SK-N-SH (cell line): Measurements from ENCODE around the gene EIF3D. TPM values are rescaled to one million over a fixed set of nuclear protein-coding genes. Genes with fewer than 3 reads are reported as not detected.

Experiments used
- CTCF ChIA-PET: fragments of 300-600, 350-600 bp; formaldehyde crosslinking; extraction: SDS; loops from one replicate; lab custom pipeline; 2021; lab: Yijun Ruan, JAX
- POLR2A ChIA-PET: fragments of 350-600 bp; sonication (Branson Sonifier 250); formaldehyde crosslinking; extraction: SDS; loops from one replicate; lab custom pipeline; 2020; ENCODE audit warnings: antibody characterized with exemption, inconsistent platforms; lab: Yijun Ruan, JAX
- DNase-seq: peaks from one replicate; pipeline ENCODE4 v3.0.0; 2012
- H2AFZ ChIP-seq: fragments of 200-600 bp; sonication (generic); 2 replicates; pipeline ENCODE4 v1.8.1; 2016; ENCODE audit warnings: antibody characterized with exemption, mild to moderate bottlenecking, low read depth
- H3F3A ChIP-seq: fragments of 200-600 bp; sonication (generic); replicated peaks from 2 replicates; pipeline ENCODE3; 2016; ENCODE audit warnings: antibody characterized with exemption, mild to moderate bottlenecking; ENCODE audit not compliant: insufficient read depth
- H3K27ac ChIP-seq, 2 experiments: fragments of 200-500 bp in 1 of 2; fragments of 200-600 bp in 1 of 2; sonication (Bioruptor generic) in 1 of 2; sonication (generic), shearing (Covaris generic) in 1 of 2; 2 replicates each; pipeline versions ENCODE4 v1.5.1 to v1.6.1; 2014 to 2016; ENCODE audit warnings: low read depth in 2 of 2, inconsistent platforms in 1 of 2, low read length in 1 of 2, mild to moderate bottlenecking in 1 of 2, mixed read lengths in 1 of 2
- H3K27me3 ChIP-seq: fragments of 200-600 bp; sonication (generic), shearing (Covaris generic); 2 replicates; pipeline ENCODE4 v1.6.1; 2016; ENCODE audit warnings: mixed run types; ENCODE audit not compliant: insufficient read depth
- H3K36me3 ChIP-seq, 2 experiments: fragments of 200-500 bp in 1 of 2; fragments of 200-600 bp in 1 of 2; sonication (Bioruptor generic) in 1 of 2; sonication (generic) in 1 of 2; replicated peaks in 1 of 2; 2 replicates each; pipeline versions ENCODE3 to v1.5.1; 2014 to 2016; ENCODE audit warnings: low read length in 1 of 2, mild to moderate bottlenecking in 1 of 2; ENCODE audit not compliant: insufficient read depth in 2 of 2, control insufficient read depth in 1 of 2
- H3K4me1 ChIP-seq, 2 experiments: fragments of 200-500 bp in 1 of 2; fragments of 200-600 bp in 1 of 2; sonication (Bioruptor generic) in 1 of 2; sonication (generic), shearing (Covaris generic) in 1 of 2; 2 replicates each; pipeline versions ENCODE4 v1.5.1 to v1.6.1; 2014 to 2016; ENCODE audit warnings: low read depth in 1 of 2, low read length in 1 of 2, mixed run types in 1 of 2; ENCODE audit not compliant: insufficient read depth in 2 of 2, control insufficient read depth in 1 of 2
- H3K4me2 ChIP-seq: fragments of 200-600 bp; sonication (generic), shearing (Covaris generic); 2 replicates; pipeline ENCODE4 v1.6.1; 2017; ENCODE audit warnings: mixed run types
- H3K4me3 ChIP-seq, 2 experiments: fragments of 200-500 bp in 1 of 2; fragments of 200-600 bp in 1 of 2; sonication (Bioruptor generic) in 1 of 2; sonication (generic), shearing (Covaris generic) in 1 of 2; 2 replicates each; pipeline versions ENCODE4 v1.5.1 to v1.8.1; 2014 to 2016; ENCODE audit warnings: low read depth in 2 of 2, inconsistent platforms in 1 of 2, low read length in 1 of 2, mild to moderate bottlenecking in 1 of 2, mixed read lengths in 1 of 2, moderate library complexity in 1 of 2
- H3K79me2 ChIP-seq: fragments of 200-600 bp; sonication (generic); 2 replicates; pipeline ENCODE4 v1.8.1; 2017; ENCODE audit warnings: mild to moderate bottlenecking; ENCODE audit not compliant: insufficient read depth
- H3K9ac ChIP-seq: fragments of 200-600 bp; sonication (generic); 2 replicates; pipeline ENCODE4 v1.6.1; 2017; ENCODE audit warnings: mixed run types
- H3K9me2 ChIP-seq: fragments of 200-600 bp; sonication (generic); 2 replicates; pipeline ENCODE4 v1.6.1; 2017; ENCODE audit warnings: mixed run types
- H3K9me3 ChIP-seq: fragments of 200-600 bp; sonication (generic); 2 replicates; pipeline ENCODE4 v1.6.1; 2017; ENCODE audit warnings: mixed run types, mild to moderate bottlenecking, moderate library complexity
- H4K20me1 ChIP-seq: fragments of 200-600 bp; sonication (generic); 2 replicates; pipeline ENCODE4 v1.6.1; 2017; ENCODE audit warnings: mild to moderate bottlenecking, mixed run types; ENCODE audit not compliant: insufficient read depth
- FOXJ3 ChIP-seq: sonication (generic); formaldehyde crosslinking; IDR thresholded peaks from 2 replicates; pipeline ENCODE4 v1.5.1; 2020; ENCODE audit warnings: mild to moderate bottlenecking, missing genetic modification reagents
- FOXM1 ChIP-seq: IDR thresholded peaks from 2 replicates; pipeline ENCODE4 v1.4.0; 2012; ENCODE audit warnings: low read depth, mild to moderate bottlenecking
- GABPA ChIP-seq: IDR thresholded peaks from 2 replicates; pipeline ENCODE4 v1.4.0; 2012; ENCODE audit warnings: low read depth, mild to moderate bottlenecking
- GATA2 ChIP-seq: sonication (generic); formaldehyde crosslinking; IDR thresholded peaks from 2 replicates; pipeline ENCODE4 v1.5.0; 2020; ENCODE audit warnings: mild to moderate bottlenecking, missing genetic modification reagents
- MXI1 ChIP-seq: IDR thresholded peaks from 2 replicates; pipeline ENCODE4 v1.6.1; 2012; ENCODE audit warnings: mild to moderate bottlenecking, low read depth, low read length, improper control_type of control experiment
- NFIC ChIP-seq: IDR thresholded peaks from 2 replicates; pipeline ENCODE4 v1.4.0; 2012; ENCODE audit warnings: borderline replicate concordance
- POLR2AphosphoS5 ChIP-seq: IDR thresholded peaks from 2 replicates; pipeline ENCODE4 v1.6.1; 2012; ENCODE audit warnings: low read depth, low read length
- RAD21 ChIP-seq: IDR thresholded peaks from 2 replicates; pipeline ENCODE4 v1.6.1; 2012; ENCODE audit warnings: mild to moderate bottlenecking, low read length
- RFX5 ChIP-seq: IDR thresholded peaks from 2 replicates; pipeline ENCODE4 v1.6.1; 2012; ENCODE audit warnings: mild to moderate bottlenecking, improper control_type of control experiment, low read length
- SIN3A ChIP-seq: IDR thresholded peaks from 2 replicates; pipeline ENCODE4 v1.6.1; 2012; ENCODE audit warnings: low read depth, mild to moderate bottlenecking, low read length, moderate library complexity, borderline replicate concordance
- SMC3 ChIP-seq: IDR thresholded peaks from 2 replicates; pipeline ENCODE4 v1.6.1; 2012; ENCODE audit warnings: low read depth, low read length, improper control_type of control experiment
- TAF1 ChIP-seq: IDR thresholded peaks from 2 replicates; pipeline ENCODE4 v1.6.1; 2012; ENCODE audit warnings: low read depth, mild to moderate bottlenecking, low read length, moderate library complexity, borderline replicate concordance
- TEAD4 ChIP-seq: IDR thresholded peaks from 2 replicates; pipeline ENCODE4 v1.4.0; 2012; ENCODE audit warnings: mild to moderate bottlenecking, borderline replicate concordance; ENCODE audit not compliant: insufficient read depth
- YY1 ChIP-seq: IDR thresholded peaks from 2 replicates; pipeline ENCODE4 v1.4.0; 2012; ENCODE audit warnings: low read depth, mild to moderate bottlenecking
- WGBS: methylation state at CpG from one replicate; pipeline ENCODE4 v1.1.6; 2017; ENCODE audit warnings: low lambda C conversion rate; 5-methylcytosine and 5-hydroxymethylcytosine counted together
- polyA plus RNA-seq, 3 experiments: library from polyadenylated mRNA; depleted of rRNA; stranded (reverse); fragments of >200 nt; gene quantifications; 2 replicates each; pipeline ENCODE4 v1.2.3, GENCODE V29; 2012
- TF ChIP-seq, protein P1 (sequence below): IDR thresholded peaks from 2 replicates; pipeline ENCODE4; 2012
- TF ChIP-seq, protein P2 (sequence below): fragments of 200-600 bp; sonication (generic); IDR thresholded peaks from 2 replicates; pipeline ENCODE4 v1.6.1; 2017; ENCODE audit warnings: antibody characterized with exemption, mild to moderate bottlenecking, moderate library complexity
- TF ChIP-seq, protein P3 (sequence below): IDR thresholded peaks from 2 replicates; pipeline ENCODE4 v1.4.0; 2012; ENCODE audit warnings: low read depth
- TF ChIP-seq, protein P4 (sequence below): IDR thresholded peaks from 2 replicates; pipeline ENCODE4 v1.6.1; 2012; ENCODE audit warnings: mild to moderate bottlenecking, low read depth, low read length, moderate library complexity

Gene EIF3D
- polyA plus RNA-seq, 1 of the 3 experiments (the other 2 are of a cell fraction): 423 TPM

DNA sequence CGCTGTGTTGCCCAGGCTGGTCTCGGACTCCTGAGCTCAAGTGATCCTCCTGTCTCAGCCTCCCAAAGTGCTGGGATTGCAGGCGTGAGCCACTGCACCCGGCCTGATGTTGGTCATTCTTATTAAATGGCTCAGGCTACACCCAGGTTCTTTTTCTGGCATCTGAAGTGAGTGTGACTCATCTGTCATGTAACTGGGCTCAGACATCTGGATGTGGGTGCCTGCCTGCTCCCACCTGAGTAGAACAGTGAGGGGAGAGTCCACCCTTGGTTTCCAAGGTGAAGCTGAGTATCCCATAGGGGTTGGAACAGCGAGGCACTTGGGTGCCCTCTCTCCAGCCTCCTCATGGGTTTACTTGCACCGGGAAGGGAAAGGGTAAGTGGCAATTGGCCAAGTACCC lies 36.7 kb upstream of the EIF3D start:
- Histone ChIP-seq H3K9me3 (no peaks in the 10 kb centered on the region), H2AFZ (no peak overlapping the region), H3K27ac (no peak overlapping the region), H3K4me3 (no peak overlapping the region), H3K79me2 (no peaks in the 10 kb centered on the region), H3K27me3 (no peaks in the 10 kb centered on the region; the same call in 1 of the 2 replicates), H3K4me2 (no peak overlapping the region), H3F3A (no peaks in the 10 kb centered on the region), H3K9me2 (no peaks in the 10 kb centered on the region), H3K36me3 (no peaks in the 10 kb centered on the region), H4K20me1 (no peaks in the 10 kb centered on the region), H3K4me1 (no peaks in the 10 kb centered on the region), H3K9ac (no peak overlapping the region)
- 57% methylated on average over 4 of the region's 6 CpGs for WGBS
- ChIA-PET POLR2A (no interaction called here), CTCF (interaction anchor here (1.5 to 1.6 kb wide), 2 partner anchors 181 to 291 kb away, joined by 3 to 5 read pairs; no protein-coding TSS in a partner anchor)
- no peak for DNase-seq
- TF ChIP-seq SMC3 (no peak), YY1 (no peak), RAD21 (no peak), GATA2 (CRISPR knock-in tag) (no peak), TEAD4 (no peak), POLR2AphosphoS5 (no peak), GABPA (no peak), NFIC (no peak), SIN3A (no peak), RFX5 (no peak), MXI1 (no peak), FOXJ3 (CRISPR knock-in tag) (no peak), FOXM1 (no peak), TAF1 (no peak)
- TF ChIP-seq, protein P1, sequence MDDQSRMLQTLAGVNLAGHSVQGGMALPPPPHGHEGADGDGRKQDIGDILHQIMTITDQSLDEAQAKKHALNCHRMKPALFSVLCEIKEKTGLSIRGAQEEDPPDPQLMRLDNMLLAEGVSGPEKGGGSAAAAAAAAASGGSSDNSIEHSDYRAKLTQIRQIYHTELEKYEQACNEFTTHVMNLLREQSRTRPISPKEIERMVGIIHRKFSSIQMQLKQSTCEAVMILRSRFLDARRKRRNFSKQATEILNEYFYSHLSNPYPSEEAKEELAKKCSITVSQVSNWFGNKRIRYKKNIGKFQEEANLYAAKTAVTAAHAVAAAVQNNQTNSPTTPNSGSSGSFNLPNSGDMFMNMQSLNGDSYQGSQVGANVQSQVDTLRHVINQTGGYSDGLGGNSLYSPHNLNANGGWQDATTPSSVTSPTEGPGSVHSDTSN: no peak
- TF ChIP-seq, protein P2, sequence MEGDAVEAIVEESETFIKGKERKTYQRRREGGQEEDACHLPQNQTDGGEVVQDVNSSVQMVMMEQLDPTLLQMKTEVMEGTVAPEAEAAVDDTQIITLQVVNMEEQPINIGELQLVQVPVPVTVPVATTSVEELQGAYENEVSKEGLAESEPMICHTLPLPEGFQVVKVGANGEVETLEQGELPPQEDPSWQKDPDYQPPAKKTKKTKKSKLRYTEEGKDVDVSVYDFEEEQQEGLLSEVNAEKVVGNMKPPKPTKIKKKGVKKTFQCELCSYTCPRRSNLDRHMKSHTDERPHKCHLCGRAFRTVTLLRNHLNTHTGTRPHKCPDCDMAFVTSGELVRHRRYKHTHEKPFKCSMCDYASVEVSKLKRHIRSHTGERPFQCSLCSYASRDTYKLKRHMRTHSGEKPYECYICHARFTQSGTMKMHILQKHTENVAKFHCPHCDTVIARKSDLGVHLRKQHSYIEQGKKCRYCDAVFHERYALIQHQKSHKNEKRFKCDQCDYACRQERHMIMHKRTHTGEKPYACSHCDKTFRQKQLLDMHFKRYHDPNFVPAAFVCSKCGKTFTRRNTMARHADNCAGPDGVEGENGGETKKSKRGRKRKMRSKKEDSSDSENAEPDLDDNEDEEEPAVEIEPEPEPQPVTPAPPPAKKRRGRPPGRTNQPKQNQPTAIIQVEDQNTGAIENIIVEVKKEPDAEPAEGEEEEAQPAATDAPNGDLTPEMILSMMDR: no peak
- TF ChIP-seq, protein P3, sequence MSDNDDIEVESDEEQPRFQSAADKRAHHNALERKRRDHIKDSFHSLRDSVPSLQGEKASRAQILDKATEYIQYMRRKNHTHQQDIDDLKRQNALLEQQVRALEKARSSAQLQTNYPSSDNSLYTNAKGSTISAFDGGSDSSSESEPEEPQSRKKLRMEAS: no peak
- TF ChIP-seq, protein P4, sequence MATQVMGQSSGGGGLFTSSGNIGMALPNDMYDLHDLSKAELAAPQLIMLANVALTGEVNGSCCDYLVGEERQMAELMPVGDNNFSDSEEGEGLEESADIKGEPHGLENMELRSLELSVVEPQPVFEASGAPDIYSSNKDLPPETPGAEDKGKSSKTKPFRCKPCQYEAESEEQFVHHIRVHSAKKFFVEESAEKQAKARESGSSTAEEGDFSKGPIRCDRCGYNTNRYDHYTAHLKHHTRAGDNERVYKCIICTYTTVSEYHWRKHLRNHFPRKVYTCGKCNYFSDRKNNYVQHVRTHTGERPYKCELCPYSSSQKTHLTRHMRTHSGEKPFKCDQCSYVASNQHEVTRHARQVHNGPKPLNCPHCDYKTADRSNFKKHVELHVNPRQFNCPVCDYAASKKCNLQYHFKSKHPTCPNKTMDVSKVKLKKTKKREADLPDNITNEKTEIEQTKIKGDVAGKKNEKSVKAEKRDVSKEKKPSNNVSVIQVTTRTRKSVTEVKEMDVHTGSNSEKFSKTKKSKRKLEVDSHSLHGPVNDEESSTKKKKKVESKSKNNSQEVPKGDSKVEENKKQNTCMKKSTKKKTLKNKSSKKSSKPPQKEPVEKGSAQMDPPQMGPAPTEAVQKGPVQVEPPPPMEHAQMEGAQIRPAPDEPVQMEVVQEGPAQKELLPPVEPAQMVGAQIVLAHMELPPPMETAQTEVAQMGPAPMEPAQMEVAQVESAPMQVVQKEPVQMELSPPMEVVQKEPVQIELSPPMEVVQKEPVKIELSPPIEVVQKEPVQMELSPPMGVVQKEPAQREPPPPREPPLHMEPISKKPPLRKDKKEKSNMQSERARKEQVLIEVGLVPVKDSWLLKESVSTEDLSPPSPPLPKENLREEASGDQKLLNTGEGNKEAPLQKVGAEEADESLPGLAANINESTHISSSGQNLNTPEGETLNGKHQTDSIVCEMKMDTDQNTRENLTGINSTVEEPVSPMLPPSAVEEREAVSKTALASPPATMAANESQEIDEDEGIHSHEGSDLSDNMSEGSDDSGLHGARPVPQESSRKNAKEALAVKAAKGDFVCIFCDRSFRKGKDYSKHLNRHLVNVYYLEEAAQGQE: no peak
